EL (cell line): ENCODE data around the gene ATPAF1.

Experiments
- DNase-seq: peaks from one replicate; pipeline ENCODE4 v3.0.0-alpha.2; 2016

ATPAF1 gene

GRCh38 chr1:46646844-46647243 is 21.3 kb downstream of the ATPAF1 start:
- DNase-seq = no peak

GRCh38 chr1:46646331-46646730 is 21.8 kb downstream of the ATPAF1 start:
- DNase-seq = no peak

GRCh38 chr1:46645815-46646214 is 22.3 kb downstream of the ATPAF1 start:
- no peak for DNase-seq

- peak; percentile 93 for DNase-seq
Measured at GRCh38 chr1:46643368-46643775, 24.8 kb downstream of the ATPAF1 start.

GRCh38 chr1:46642115-46642680 is 26.0 kb downstream of the ATPAF1 start:
- no peak for DNase-seq

GRCh38 chr1:46639547-46639946 is 28.6 kb downstream of the ATPAF1 start:
- no peak for DNase-seq

- no peak for DNase-seq
Measured at GRCh38 chr1:46638921-46639320, 29.2 kb downstream of the ATPAF1 start.

- DNase-seq = no peak
Measured at GRCh38 chr1:46637444-46638083, 30.6 kb downstream of the ATPAF1 start.

GRCh38 chr1:46635205-46635604 is 33.0 kb downstream of the ATPAF1 start:
- no peak for DNase-seq

GRCh38 chr1:46630719-46631118 is 37.4 kb downstream of the ATPAF1 start:
- DNase-seq = no peak

- DNase-seq = no peak
Measured at GRCh38 chr1:46623743-46624644, 44.2 kb downstream of the ATPAF1 start.

GRCh38 chr1:46622344-46622743 is 45.8 kb downstream of the ATPAF1 start:
- DNase-seq = peak; percentile 72

GRCh38 chr1:46621930-46622329 is 46.2 kb downstream of the ATPAF1 start:
- peak; percentile 59 for DNase-seq

- no peak for DNase-seq
Measured at GRCh38 chr1:46619656-46620258, 48.4 kb downstream of the ATPAF1 start.

GRCh38 chr1:46618754-46619415 is 49.3 kb downstream of the ATPAF1 start:
- no peak for DNase-seq

- DNase-seq = no peak
Measured at GRCh38 chr1:46617833-46618232, 50.3 kb downstream of the ATPAF1 start.

- no peak for DNase-seq
Measured at GRCh38 chr1:46617108-46617800, 50.9 kb downstream of the ATPAF1 start.

- peak; percentile 87 for DNase-seq
Measured at GRCh38 chr1:46616277-46617107, 51.7 kb downstream of the ATPAF1 start, which contains the start of gene MOB3C. Gene MOB3C (minus strand): TSS chr1:46616811. CDS start chr1:46613321, 3,490 bp downstream.

GRCh38 chr1:46615735-46616134 is 52.4 kb downstream of the ATPAF1 start:
- DNase-seq = peak; percentile 9

- DNase-seq = no peak
Measured at GRCh38 chr1:46615088-46615487, 53.1 kb downstream of the ATPAF1 start.

- no peak for DNase-seq
Measured at GRCh38 chr1:46614604-46614984, 53.6 kb downstream of the ATPAF1 start.
